ENCODE data around the gene DCDC2C. TPM values are rescaled to one million over a fixed set of nuclear protein-coding genes. Genes with fewer than 3 reads are reported as not detected.

DCDC2C gene
- total RNA-seq, 1 experiment from 2014 or later, result not detected

- Histone ChIP-seq H3K9ac (ENCODE audit: low read length) (no peak overlapping the region), H3K9me2 (replicated peaks; ENCODE audit: low read length) (no peaks in the 10 kb centered on the region), H3K27ac (ENCODE audit: low read length) (no peak overlapping the region), H3F3A (ENCODE audit: low read length, unreplicated experiment) (peaks cover 4% of the 10 kb centered on the region), H2AFZ (ENCODE audit: low read length) (no peak overlapping the region), H3K4me2 (ENCODE audit: low read length) (no peak overlapping the region), H3K36me3 (ENCODE audit: low read depth, low read length) (no peaks in the 10 kb centered on the region), H3K79me2 (ENCODE audit: low read length) (no peaks in the 10 kb centered on the region), H3K4me3 (ENCODE audit: low read length) (no peak overlapping the region), H3K4me1 (ENCODE audit: insufficient read depth, low read length) (peaks cover 31% of the 10 kb centered on the region), H3K27me3 (ENCODE audit: low read length) (peaks cover 26% of the 10 kb centered on the region), H3K9me3 (ENCODE audit: low read length) (no peaks in the 10 kb centered on the region), H4K20me1 (ENCODE audit: low read length) (no peaks in the 10 kb centered on the region)
- BruUV-seq (replicated peaks), result no TSS peak
- ATAC-seq (no peak), DNase-seq (no peak)
- ChIA-PET CTCF (no interaction called here), POLR2A (ENCODE audit: unreplicated experiment) (no interaction called here)
- no peak for TF ChIP-seq EZH2 (IDR thresholded peaks at IDR 0.05; ENCODE audit: low read length, unreplicated experiment)
- no peak for TF ChIP-seq CTCF (conservative IDR thresholded peaks at IDR 0.05; ENCODE audit: low read depth, low read length)
- TF ChIP-seq EZH2phosphoT487 (IDR thresholded peaks at IDR 0.05; ENCODE audit: borderline replicate concordance, low read length), result no peak
- intact Hi-C loops (cut with micrococcal nuclease), result no loop called here
Observed at GRCh38 chr2:3787768-3788167, 84.4 kb downstream of the DCDC2C start.

- H3K4me3 ChIP-seq (ENCODE audit: low read length), result no peak overlapping the region
- intact Hi-C loops (cut with micrococcal nuclease), result no loop called here
- POLR2A ChIA-PET (ENCODE audit: unreplicated experiment), result no interaction called here
- TF ChIP-seq EZH2 (IDR thresholded peaks at IDR 0.05; ENCODE audit: low read length, unreplicated experiment) (no peak), EZH2phosphoT487 (IDR thresholded peaks at IDR 0.05; ENCODE audit: borderline replicate concordance, low read length) (no peak), CTCF (conservative IDR thresholded peaks at IDR 0.05; ENCODE audit: low read depth, low read length) (no peak)
- H3K9me3 ChIP-seq (ENCODE audit: low read length), result no peaks in the 10 kb centered on the region
- DNase-seq (peak; percentile 48), ATAC-seq (no peak)
- H3K4me2 ChIP-seq (ENCODE audit: low read length), result no peak overlapping the region
- no peak overlapping the region for H3K9ac ChIP-seq (ENCODE audit: low read length)
- H2AFZ ChIP-seq (ENCODE audit: low read length), result no peak overlapping the region
- CTCF ChIA-PET, result no interaction called here
- peaks cover 31% of the 10 kb centered on the region for H3K4me1 ChIP-seq (ENCODE audit: insufficient read depth, low read length)
- H3K27me3 ChIP-seq (ENCODE audit: low read length), result peaks cover 28% of the 10 kb centered on the region
- no TSS peak for BruUV-seq (replicated peaks)
- no peaks in the 10 kb centered on the region for H3K79me2 ChIP-seq (ENCODE audit: low read length)
- H3F3A ChIP-seq (ENCODE audit: low read length, unreplicated experiment), result peaks cover 4% of the 10 kb centered on the region
- no peaks in the 10 kb centered on the region for H3K36me3 ChIP-seq (ENCODE audit: low read depth, low read length)
- H4K20me1 ChIP-seq (ENCODE audit: low read length), result no peaks in the 10 kb centered on the region
- H3K9me2 ChIP-seq (replicated peaks; ENCODE audit: low read length), result no peaks in the 10 kb centered on the region
- H3K27ac ChIP-seq (ENCODE audit: low read length), result peak overlapping the region; percentile 33; the same call in 1 of the 2 replicates
Observed at GRCh38 chr2:3789256-3789655, 85.9 kb downstream of the DCDC2C start.

- H3K4me3 ChIP-seq (ENCODE audit: low read length), result no peak overlapping the region
- peaks cover 12% of the 10 kb centered on the region for H3K27me3 ChIP-seq (ENCODE audit: low read length)
- no peak overlapping the region for H2AFZ ChIP-seq (ENCODE audit: low read length)
- H3K27ac ChIP-seq (ENCODE audit: low read length), result no peak overlapping the region
- intact Hi-C loops (cut with micrococcal nuclease), result no loop called here
- H3K9me3 ChIP-seq (ENCODE audit: low read length), result no peaks in the 10 kb centered on the region
- H3K9me2 ChIP-seq (replicated peaks; ENCODE audit: low read length), result no peaks in the 10 kb centered on the region
- DNase-seq (no peak), ATAC-seq (no peak)
- no peaks in the 10 kb centered on the region for H3K36me3 ChIP-seq (ENCODE audit: low read depth, low read length)
- ChIA-PET CTCF (no interaction called here), POLR2A (ENCODE audit: unreplicated experiment) (no interaction called here)
- H3K79me2 ChIP-seq (ENCODE audit: low read length), result no peaks in the 10 kb centered on the region
- TF ChIP-seq CTCF (conservative IDR thresholded peaks at IDR 0.05; ENCODE audit: low read depth, low read length) (no peak), EZH2 (IDR thresholded peaks at IDR 0.05; ENCODE audit: low read length, unreplicated experiment) (no peak), EZH2phosphoT487 (IDR thresholded peaks at IDR 0.05; ENCODE audit: borderline replicate concordance, low read length) (no peak)
- BruUV-seq (replicated peaks), result no TSS peak
- H3F3A ChIP-seq (ENCODE audit: low read length, unreplicated experiment), result no peaks in the 10 kb centered on the region
- no peak overlapping the region for H3K4me2 ChIP-seq (ENCODE audit: low read length)
- peaks cover 10% of the 10 kb centered on the region for H3K4me1 ChIP-seq (ENCODE audit: insufficient read depth, low read length)
- H4K20me1 ChIP-seq (ENCODE audit: low read length), result no peaks in the 10 kb centered on the region
- no peak overlapping the region for H3K9ac ChIP-seq (ENCODE audit: low read length)
Observed at GRCh38 chr2:3793249-3793648, 89.9 kb downstream of the DCDC2C start.
